ENCODE measurements around the gene PHRF1.

DNA sequence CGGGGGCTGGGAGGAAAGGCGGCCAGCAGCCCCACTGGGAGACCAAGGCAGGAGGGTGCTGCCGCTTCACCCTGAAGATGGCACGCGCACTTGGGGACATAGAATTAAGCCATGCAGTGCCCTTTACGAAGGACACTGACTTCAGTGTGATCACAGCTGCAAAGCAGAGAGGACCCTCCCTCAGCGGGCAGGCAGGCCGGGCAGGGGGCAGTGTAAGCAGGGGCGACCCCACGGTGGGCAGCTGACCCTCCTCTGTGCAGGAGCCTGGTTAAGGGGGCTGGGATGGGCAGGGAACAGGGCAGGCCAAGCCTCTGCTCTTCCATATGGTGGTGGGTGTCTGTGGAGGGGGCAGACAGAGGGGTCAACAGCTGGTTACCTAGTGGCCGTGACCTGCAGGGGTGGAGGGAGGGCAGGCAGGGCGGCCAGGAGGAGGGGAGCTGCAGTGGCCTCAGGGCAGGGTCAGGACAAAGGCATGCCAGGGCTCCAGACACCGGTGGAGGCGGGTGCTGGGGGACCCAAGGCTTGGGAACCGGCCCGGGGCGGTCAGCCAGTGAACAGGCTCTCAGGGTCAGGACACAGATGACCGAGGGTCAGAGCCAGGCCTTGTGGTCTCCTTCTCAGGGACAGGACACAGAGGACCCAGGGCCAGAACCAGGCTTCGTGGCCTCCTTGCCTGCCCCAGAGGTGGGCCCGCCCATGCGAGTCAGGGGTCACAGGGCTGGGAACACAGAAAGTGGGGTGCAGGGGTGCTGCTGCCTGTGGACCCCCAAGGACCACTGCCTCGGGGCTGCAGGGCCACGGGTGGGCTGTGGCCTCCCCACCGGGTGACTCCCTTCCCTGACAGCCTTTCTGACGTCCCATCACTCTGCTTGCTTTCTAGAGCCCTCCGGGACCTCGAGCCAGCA lies 22.9 kb upstream of the PHRF1 start:
- no peak for TF ChIP-seq MAX (IDR thresholded peaks at IDR 0.05)
- TF ChIP-seq, protein P1, sequence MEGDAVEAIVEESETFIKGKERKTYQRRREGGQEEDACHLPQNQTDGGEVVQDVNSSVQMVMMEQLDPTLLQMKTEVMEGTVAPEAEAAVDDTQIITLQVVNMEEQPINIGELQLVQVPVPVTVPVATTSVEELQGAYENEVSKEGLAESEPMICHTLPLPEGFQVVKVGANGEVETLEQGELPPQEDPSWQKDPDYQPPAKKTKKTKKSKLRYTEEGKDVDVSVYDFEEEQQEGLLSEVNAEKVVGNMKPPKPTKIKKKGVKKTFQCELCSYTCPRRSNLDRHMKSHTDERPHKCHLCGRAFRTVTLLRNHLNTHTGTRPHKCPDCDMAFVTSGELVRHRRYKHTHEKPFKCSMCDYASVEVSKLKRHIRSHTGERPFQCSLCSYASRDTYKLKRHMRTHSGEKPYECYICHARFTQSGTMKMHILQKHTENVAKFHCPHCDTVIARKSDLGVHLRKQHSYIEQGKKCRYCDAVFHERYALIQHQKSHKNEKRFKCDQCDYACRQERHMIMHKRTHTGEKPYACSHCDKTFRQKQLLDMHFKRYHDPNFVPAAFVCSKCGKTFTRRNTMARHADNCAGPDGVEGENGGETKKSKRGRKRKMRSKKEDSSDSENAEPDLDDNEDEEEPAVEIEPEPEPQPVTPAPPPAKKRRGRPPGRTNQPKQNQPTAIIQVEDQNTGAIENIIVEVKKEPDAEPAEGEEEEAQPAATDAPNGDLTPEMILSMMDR (IDR thresholded peaks at IDR 0.05; ENCODE audit: low read depth, low read length, missing input control), result no peak
- TF ChIP-seq TAF1 (conservative IDR thresholded peaks at IDR 0.05), result no peak
- no peak for TF ChIP-seq RAD21 (IDR thresholded peaks at IDR 0.05)
- TF ChIP-seq YY1 (IDR thresholded peaks at IDR 0.05), result no peak
- TF ChIP-seq JUND (IDR thresholded peaks at IDR 0.05), result no peak
- TF ChIP-seq RXRA (IDR thresholded peaks at IDR 0.05), result no peak
- no peak for TF ChIP-seq REST (IDR thresholded peaks at IDR 0.05)
- no peak for TF ChIP-seq SP1 (IDR thresholded peaks at IDR 0.05)
- no peak for TF ChIP-seq GABPA (IDR thresholded peaks at IDR 0.05 in 1 of 2, conservative IDR thresholded peaks at IDR 0.05 in 1 of 2)
- no peak for TF ChIP-seq NR2F2 (IDR thresholded peaks at IDR 0.05)
